D721Med (cell line): Measurements from ENCODE around the gene GSK3B.

Experiments
- DNase-seq: peaks from one replicate; pipeline ENCODE4 v3.0.0; 2011; ENCODE audit warnings: low spot score; ENCODE audit not compliant: insufficient read length
- FAIRE-seq: peaks from 2 replicates; lab custom pipeline; 2011; peaks lifted over from hg19 to GRCh38; lab: Jason Lieb, UNC
- CTCF ChIP-seq: IDR thresholded peaks from 2 replicates; pipeline ENCODE4 v1.5.1; 2012; ENCODE audit warnings: mild to moderate bottlenecking, control low read depth; ENCODE audit not compliant: insufficient read depth; ENCODE audit errors: missing control alignments

GSK3B gene

DNA sequence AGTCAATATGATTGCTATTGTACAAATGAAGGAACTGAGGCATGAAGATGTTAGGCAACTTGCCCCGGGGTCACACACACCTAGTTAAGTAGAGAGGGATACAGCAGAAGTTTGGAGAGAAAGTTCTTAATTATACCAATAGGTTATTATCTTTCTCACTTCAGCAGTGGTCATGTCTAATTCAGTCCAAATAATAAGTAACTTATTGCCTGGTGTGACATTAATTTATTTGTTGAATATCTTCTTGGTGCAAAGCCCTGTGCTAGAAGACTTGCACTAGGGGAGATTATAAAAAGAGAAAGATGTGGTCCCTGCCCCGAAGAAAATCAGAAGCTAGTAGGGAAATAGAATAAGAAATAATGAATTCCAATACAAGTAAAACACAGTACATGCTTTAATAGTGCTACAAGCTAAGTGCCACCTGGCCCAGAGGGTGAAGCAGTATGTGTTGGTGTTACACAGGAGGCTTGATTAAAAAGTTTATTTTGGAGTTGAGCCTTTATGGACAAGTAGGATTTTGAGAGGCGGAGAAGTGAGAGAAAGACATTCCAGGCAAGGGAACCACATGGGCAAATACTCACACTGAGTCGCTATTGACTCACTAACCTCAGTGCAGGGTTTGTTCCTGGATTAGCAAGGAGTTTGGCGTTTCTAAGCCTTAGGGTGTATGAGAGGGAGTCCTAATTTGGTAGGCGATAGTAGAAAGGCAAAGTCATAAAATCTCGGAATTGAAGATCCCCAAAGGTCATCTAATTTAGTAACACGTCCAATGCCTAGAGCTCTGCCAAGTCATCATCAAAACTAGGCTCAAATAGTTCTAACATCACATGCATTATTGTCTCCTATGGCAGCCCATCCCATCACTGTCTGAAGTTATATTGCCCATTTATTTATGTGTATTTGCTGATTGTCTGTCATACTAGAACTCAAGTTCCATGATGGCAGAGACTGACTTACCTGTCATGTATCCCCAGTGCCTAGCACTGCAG lies 19.2 kb upstream of the GSK3B start:
- FAIRE-seq (no peak), DNase-seq (no peak)
- no peak for TF ChIP-seq CTCF

DNA sequence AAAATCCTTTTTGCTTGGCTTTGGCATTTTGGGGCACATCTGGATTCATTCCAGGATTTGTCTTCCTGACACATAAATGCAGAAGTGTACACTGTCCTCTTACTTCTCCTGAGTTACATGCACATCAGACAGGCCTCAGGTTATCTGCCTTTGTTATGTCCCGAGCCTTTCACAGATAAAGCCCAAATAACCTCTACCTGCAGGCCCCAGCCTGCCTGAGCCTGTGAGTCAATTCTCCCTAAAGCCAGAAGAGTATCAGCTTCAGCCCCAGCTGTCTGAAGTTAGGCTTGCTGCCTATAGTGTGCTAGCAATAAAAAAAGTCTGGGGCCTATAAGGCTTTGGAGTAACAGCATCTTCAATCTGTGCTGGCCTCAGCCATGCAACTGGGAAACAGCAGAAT lies 17.7 kb upstream of the GSK3B start:
- FAIRE-seq = no peak
- no peak for DNase-seq
- TF ChIP-seq CTCF = no peak

DNA sequence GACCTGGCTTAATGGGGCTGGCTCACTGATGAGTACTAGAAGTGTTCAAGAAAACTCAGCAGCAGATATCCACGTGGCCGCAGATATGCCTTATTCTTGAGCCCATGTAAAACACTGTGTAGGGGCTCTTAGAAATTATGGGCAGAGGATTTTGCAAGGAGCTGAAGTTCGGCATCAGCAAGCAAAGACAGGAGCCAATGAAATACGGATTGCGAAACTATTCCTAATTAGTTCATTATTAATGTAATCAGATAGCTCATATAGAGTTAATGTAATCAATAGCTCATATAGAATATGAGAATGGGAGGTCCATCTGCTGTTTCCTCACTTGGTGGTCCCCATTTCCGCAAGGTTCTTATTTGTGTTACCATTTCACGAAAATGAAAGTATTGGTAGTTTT lies 9.0 kb upstream of the GSK3B start:
- TF ChIP-seq CTCF = no peak
- FAIRE-seq (no peak), DNase-seq (no peak)

DNA sequence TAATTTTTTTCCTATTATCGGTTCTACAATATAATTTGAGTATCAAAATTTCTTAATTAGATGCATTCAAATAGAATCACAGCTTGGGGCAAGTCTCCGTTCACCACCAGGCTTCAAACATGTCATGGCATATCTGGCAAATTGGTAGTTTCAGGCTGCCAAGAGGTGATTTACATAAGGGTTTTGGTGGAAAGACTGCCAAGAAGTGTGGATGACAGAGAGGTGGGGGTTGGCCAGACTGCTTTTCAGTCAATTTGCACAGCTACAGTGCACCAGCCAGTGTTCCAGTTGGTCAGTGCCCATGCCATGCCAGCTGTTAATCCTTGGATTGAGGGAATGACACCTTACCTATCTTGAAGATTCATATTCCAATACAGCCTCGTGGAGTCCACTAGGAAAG lies 8.4 kb upstream of the GSK3B start:
- no peak for DNase-seq
- no peak for FAIRE-seq
- no peak for TF ChIP-seq CTCF

- no peak for TF ChIP-seq CTCF
- no peak for DNase-seq
- peak; percentile 56 for FAIRE-seq
These were observed 8.0 kb upstream of the GSK3B start for GRCh38 chr3:120102232-120102631.

DNA sequence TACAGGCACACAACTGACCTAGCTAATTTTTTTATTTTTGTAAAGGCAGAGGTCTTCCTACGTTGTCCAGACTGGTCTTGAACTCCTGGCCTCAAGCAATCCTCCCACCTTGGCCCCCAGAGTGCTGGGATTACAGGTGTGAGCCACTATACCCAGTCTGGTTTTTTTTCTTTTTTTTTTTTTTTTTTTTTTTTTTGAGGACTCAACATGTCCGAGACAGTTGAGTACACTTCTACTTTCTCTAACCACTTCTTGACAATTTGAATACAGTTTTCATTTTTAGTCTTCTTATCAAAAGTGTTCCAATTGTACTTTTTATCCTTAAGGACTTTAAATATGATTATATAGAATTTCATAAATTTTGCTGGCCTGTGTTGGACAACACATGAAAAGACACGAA lies 7.4 kb upstream of the GSK3B start:
- no peak for TF ChIP-seq CTCF
- FAIRE-seq (no peak), DNase-seq (no peak)

DNA sequence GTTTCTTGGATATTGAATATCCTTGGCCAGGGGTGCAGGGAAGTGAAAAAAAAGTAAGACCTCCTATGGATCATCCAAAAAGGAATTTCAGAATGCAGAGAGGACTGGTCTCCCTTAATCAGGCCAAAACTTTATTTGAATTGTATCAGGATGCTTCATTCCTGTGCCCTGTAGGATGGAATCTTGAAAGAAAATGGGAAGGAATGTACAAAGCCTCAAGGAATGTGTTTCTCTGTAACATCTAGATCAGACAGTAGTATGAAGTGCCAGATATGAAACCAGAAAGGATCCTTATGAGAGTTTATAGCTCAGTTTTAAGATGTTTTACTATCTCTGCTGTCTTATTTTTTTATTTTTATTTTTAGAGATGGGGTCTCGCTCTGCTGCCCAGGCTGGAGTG lies 6.5 kb upstream of the GSK3B start:
- DNase-seq = no peak
- no peak for TF ChIP-seq CTCF
- no peak for FAIRE-seq
